Measurements from ENCODE around the gene CAPNS2.

GRCh38 chr16:55559233-55559632, 7.3 kb upstream of the CAPNS2 start:
- no peak for TF ChIP-seq CTCF (IDR thresholded peaks at IDR 0.05 in 2 of 3, conservative IDR thresholded peaks at IDR 0.05 in 1 of 3; ENCODE audit: insufficient read depth in 2 of 3, low read depth in 1 of 3, low read length in 3 of 3)
- no peak for TF ChIP-seq ZNF12 (CRISPR knock-in tag; IDR thresholded peaks at IDR 0.05)
- no peak for TF ChIP-seq TARDBP (IDR thresholded peaks at IDR 0.05)
- no peak for TF ChIP-seq ZNF445 (CRISPR knock-in tag; IDR thresholded peaks at IDR 0.05; ENCODE audit: low read depth)
- no peak for TF ChIP-seq TAF7 (tag; IDR thresholded peaks at IDR 0.05)
- no peak for TF ChIP-seq YY1 (IDR thresholded peaks at IDR 0.05; ENCODE audit: borderline replicate concordance in 1 of 3, control insufficient read depth in 1 of 3, extremely low read depth in 1 of 3, insufficient read depth in 3 of 3, insufficient read length in 1 of 3, insufficient replicate concordance in 2 of 3, low read depth in 1 of 3, low read length in 2 of 3)
- TF ChIP-seq MAX (CRISPR knock-in tag; IDR thresholded peaks at IDR 0.05) = no peak
- TF ChIP-seq TRIM24 (IDR thresholded peaks at IDR 0.05) = no peak
- no peak for TF ChIP-seq TCF7L2 (IDR thresholded peaks at IDR 0.05; ENCODE audit: low read depth, low read length)
- no peak for TF ChIP-seq SMARCB1 (IDR thresholded peaks at IDR 0.05; ENCODE audit: insufficient read length, low read depth)
- TF ChIP-seq ZNF121 (CRISPR knock-in tag; conservative IDR thresholded peaks at IDR 0.05) = no peak
- TF ChIP-seq TAF1 (IDR thresholded peaks at IDR 0.05; ENCODE audit: control insufficient read depth, extremely low read depth, insufficient read depth, low read length, severe bottlenecking) = no peak
- TF ChIP-seq POLR2A (conservative IDR thresholded peaks at IDR 0.05) = no peak
- TF ChIP-seq ZBTB49 (CRISPR knock-in tag; IDR thresholded peaks at IDR 0.05; ENCODE audit: borderline replicate concordance) = no peak

Measured in K562 (cell line).